ENCODE measurements around the gene HCRTR2. TPM values are rescaled to one million over a fixed set of nuclear protein-coding genes. Genes with fewer than 3 reads are reported as not detected.
"Not testable (repeated sequence)": the region's sequence is repeated elsewhere in the genome, so short reads cannot be mapped to it uniquely, and the experiment has no call there.

The HCRTR2 gene
- not detected for total RNA-seq

- no peak within 1 kb of the TSS for H3K27ac Mint-ChIP-seq
Observed at GRCh38 chr6:55174211-55175026, at the start of gene HCRTR2. HCRTR2 (plus strand) TSS chr6:55174515; CDS start chr6:55174588, 73 bp downstream.

GRCh38 chr6:55130806-55131324 lies 43.5 kb upstream of the HCRTR2 start:
- no peaks in the 10 kb centered on the region for H3K4me1 Mint-ChIP-seq

More at GRCh38 chr6:55174211-55175026, at the start of gene HCRTR2:
- no peaks in the 10 kb centered on the region for H3K4me1 Mint-ChIP-seq
- no peak for DNase-seq
- no peaks in the 10 kb centered on the region for H3K36me3 Mint-ChIP-seq
- no peak within 1 kb of the TSS for H3K4me3 Mint-ChIP-seq
- H3K9me3 Mint-ChIP-seq = peaks cover 5% of the 10 kb centered on the region
- H3K27me3 Mint-ChIP-seq = peaks cover 26% of the 10 kb centered on the region

DNA sequence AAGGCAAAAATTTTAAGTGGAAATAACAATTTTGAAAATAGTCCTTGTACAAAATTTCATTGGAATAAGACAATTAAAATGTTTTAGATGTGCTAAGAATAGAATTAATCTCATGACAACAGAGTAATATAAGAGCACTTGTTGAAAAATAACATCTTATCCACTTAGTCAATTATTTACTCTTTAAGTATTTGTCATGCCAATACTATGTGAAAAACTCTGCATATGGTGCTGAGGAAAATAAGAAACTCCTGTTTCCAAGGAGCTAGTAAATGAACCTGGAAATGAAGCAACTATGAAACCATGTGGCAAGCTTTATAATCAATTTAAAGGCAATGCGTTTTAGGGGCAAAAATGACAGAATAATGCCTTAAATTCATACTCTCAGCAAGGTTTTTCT lies 42.7 kb upstream of the HCRTR2 start:
- H3K4me1 Mint-ChIP-seq = no peaks in the 10 kb centered on the region
- H3K27me3 Mint-ChIP-seq = no peaks in the 10 kb centered on the region
- no peak for DNase-seq
- no peak overlapping the region for H3K27ac Mint-ChIP-seq
- H3K36me3 Mint-ChIP-seq = no peaks in the 10 kb centered on the region
- H3K4me3 Mint-ChIP-seq = no peak overlapping the region
- H3K9me3 Mint-ChIP-seq = peaks cover 5% of the 10 kb centered on the region

More at GRCh38 chr6:55130806-55131324, 43.5 kb upstream of the HCRTR2 start:
- H3K27ac Mint-ChIP-seq = no peak overlapping the region
- H3K9me3 Mint-ChIP-seq = peaks cover 7% of the 10 kb centered on the region
- DNase-seq = no peak
- H3K36me3 Mint-ChIP-seq = no peaks in the 10 kb centered on the region
- H3K4me3 Mint-ChIP-seq = no peak overlapping the region
- H3K27me3 Mint-ChIP-seq = no peaks in the 10 kb centered on the region

DNA sequence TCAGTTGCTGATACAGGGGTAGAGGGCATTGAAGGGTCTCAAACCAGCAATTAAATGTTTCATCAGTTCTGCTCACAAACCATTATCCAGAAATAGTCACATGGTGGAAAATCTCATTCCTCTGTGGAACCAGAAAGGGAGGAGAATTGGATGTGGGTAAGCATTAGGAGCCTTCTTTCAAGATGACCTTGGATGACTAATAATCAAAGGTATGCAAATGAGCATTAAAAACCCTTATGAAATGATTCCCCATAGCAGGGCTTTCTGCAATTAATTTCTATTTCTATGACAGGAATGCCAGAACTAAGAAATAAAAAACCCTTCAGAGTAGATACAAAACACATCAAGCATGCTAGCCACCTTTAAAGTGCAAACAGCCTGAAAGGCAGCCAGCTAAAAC lies 37.4 kb upstream of the HCRTR2 start:
- Mint-ChIP-seq H3K36me3 (no peaks in the 10 kb centered on the region), H3K27ac (no peak overlapping the region), H3K27me3 (no peaks in the 10 kb centered on the region), H3K9me3 (no peaks in the 10 kb centered on the region), H3K4me3 (no peak overlapping the region), H3K4me1 (no peaks in the 10 kb centered on the region)
- no peak for DNase-seq

GRCh38 chr6:55137929-55138693 lies 36.2 kb upstream of the HCRTR2 start:
- Mint-ChIP-seq H3K36me3 (no peaks in the 10 kb centered on the region), H3K4me3 (no peak overlapping the region), H3K27ac (no peak overlapping the region), H3K27me3 (no peaks in the 10 kb centered on the region), H3K9me3 (no peaks in the 10 kb centered on the region), H3K4me1 (no peaks in the 10 kb centered on the region)
- no peak for DNase-seq

DNA sequence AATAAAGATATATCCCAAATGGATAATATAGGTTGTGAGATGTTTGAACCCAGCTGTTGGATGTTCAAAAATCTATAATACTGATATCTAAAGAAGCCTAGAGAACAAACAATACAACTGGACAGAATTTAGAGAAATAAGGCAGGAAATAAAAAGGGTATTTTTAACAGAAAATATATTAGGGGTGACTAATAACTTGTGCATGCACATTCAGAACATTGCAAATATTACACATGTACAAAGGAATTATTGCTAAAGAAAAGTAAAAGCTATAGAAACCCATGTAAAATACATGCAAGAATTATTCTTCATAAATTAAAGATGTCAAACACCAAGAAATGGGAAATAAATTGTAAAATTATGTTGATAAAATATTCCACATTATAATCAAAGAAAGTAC lies 32.7 kb upstream of the HCRTR2 start:
- DNase-seq = no peak
- peaks cover 1% of the 10 kb centered on the region for H3K9me3 Mint-ChIP-seq
- no peaks in the 10 kb centered on the region for H3K4me1 Mint-ChIP-seq
- H3K36me3 Mint-ChIP-seq = no peaks in the 10 kb centered on the region
- H3K27me3 Mint-ChIP-seq = no peaks in the 10 kb centered on the region
- H3K4me3 Mint-ChIP-seq = no peak overlapping the region
- no peak overlapping the region for H3K27ac Mint-ChIP-seq

GRCh38 chr6:55142610-55143009 lies 31.7 kb upstream of the HCRTR2 start:
- Mint-ChIP-seq H3K4me3 (no peak overlapping the region), H3K27me3 (no peaks in the 10 kb centered on the region), H3K36me3 (no peaks in the 10 kb centered on the region), H3K9me3 (peaks cover 1% of the 10 kb centered on the region), H3K27ac (no peak overlapping the region), H3K4me1 (no peaks in the 10 kb centered on the region)
- no peak for DNase-seq

DNA sequence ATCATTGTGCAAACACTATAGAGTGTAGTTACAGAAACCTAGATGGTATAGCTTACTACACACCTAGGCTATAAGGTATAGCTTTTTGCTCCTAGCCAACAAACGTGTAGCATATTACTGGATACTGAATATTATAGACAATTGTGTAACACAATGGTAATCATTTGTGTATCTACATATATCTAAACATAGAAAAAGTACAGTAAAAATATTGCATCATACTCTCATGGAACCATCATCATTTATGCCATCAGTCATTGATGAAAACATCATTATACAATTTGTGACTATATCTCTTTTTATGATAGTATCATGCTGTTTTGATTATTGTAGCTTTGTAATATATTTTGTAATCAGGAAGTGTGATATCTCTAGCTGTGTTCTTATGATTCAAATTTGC lies 21.0 kb upstream of the HCRTR2 start:
- Mint-ChIP-seq H3K4me3 (no peak overlapping the region), H3K4me1 (no peaks in the 10 kb centered on the region), H3K27me3 (no peaks in the 10 kb centered on the region), H3K36me3 (no peaks in the 10 kb centered on the region), H3K27ac (no peak overlapping the region), H3K9me3 (peaks cover 6% of the 10 kb centered on the region)
- no peak for DNase-seq

DNA sequence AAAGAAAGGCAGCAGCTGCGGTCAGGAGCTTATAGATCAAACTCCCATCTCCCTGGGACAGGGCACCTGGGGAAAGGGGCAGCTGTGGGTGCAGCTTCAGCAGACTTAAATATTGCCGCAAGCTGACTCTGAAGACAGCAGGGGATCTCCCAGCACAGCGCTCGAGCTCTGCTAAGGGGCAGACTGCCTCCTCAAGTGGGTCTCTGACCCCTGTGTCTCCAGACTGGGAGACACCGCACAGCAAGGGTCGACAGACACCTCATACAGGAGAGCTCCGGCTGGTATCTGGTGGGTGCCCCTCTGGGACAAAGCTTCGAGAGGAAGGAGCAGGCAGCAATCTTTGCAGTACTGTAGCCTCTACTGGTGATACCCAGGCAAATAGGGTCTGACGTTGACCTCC lies 15.5 kb upstream of the HCRTR2 start:
- H3K27ac Mint-ChIP-seq, H3K27me3 Mint-ChIP-seq, H3K4me1 Mint-ChIP-seq, DNase-seq, H3K4me3 Mint-ChIP-seq, H3K36me3 Mint-ChIP-seq: not testable (repeated sequence)
- peaks cover 18% of the 10 kb centered on the region for H3K9me3 Mint-ChIP-seq

DNA sequence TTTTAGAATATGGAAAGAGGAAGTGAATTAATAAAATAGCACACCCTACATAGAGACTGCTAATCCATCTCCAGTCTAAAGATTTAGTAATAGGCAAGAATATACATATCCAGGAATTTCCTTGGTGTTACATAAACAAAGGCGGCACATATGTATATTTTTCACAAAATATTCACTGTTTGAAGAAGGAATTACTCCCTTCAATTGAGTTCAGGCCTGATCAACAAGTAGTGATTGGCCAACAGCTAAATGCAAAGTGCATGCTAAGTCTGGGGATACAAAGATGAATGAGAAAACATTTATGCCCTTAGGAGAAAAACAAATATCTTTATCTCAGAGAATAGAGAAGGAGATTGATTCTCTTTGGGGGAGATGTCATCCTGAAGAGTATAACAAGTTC lies 6.5 kb upstream of the HCRTR2 start:
- Mint-ChIP-seq H3K4me1 (no peaks in the 10 kb centered on the region), H3K27me3 (no peaks in the 10 kb centered on the region), H3K27ac (no peak overlapping the region), H3K4me3 (no peak overlapping the region), H3K36me3 (no peaks in the 10 kb centered on the region), H3K9me3 (peaks cover 9% of the 10 kb centered on the region)
- no peak for DNase-seq

DNA sequence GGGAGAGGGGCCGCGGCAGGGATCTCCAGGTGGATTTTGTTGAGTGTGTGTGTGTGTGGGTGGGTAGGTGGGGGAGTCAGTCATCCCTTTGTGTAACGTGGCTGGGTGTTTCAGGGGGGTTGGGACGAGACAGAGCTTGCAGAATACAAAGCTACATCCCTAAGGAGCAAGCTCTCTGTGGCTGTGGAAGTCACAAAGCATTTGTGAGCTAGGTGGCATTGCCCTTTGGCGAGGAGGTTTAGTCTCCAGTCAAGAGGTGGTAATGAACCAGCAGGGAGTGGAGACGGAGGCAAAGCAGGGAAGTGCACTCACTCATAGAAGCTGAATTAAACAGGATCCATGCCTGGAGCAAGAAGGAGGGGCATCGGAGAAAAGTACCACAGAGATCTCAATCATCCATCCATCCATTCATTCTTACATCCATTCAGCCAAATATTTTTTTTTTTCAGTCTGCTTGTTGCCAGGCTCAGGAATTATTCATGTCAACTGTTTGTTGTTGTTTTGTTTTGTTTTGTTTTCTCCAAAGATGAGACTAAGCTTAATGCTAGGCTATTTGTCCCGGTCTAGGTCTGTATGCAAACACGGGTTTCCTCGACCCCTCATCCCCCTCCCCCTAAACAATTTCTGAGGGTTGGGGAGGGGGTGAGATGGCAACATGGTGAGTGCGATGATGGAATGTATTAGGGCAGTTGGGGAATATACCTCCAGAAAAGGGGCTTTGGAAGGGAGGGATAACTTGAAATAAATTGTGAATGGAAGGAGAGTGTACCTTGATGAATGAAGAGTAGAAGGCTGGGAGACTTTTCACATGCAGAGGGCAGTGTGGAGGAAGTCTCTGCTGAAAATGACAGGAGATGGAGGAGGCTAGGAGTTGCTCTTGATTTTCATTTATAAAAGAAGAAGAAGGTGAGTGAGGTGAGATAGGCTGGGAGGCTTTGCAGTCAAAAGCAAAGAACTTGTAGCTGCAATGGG lies 1.0 kb downstream of the HCRTR2 start:
- Mint-ChIP-seq H3K36me3 (no peaks in the 10 kb centered on the region), H3K4me3 (no peak overlapping the region), H3K9me3 (peaks cover 5% of the 10 kb centered on the region), H3K4me1 (no peaks in the 10 kb centered on the region), H3K27ac (no peak overlapping the region), H3K27me3 (peaks cover 26% of the 10 kb centered on the region)
- no peak for DNase-seq

- no peak for DNase-seq
- H3K27ac Mint-ChIP-seq = no peak overlapping the region
- H3K9me3 Mint-ChIP-seq = peaks cover 5% of the 10 kb centered on the region
- H3K36me3 Mint-ChIP-seq = no peaks in the 10 kb centered on the region
- H3K4me1 Mint-ChIP-seq = no peaks in the 10 kb centered on the region
- H3K4me3 Mint-ChIP-seq = no peak overlapping the region
- H3K27me3 Mint-ChIP-seq = peaks cover 26% of the 10 kb centered on the region
Observed at GRCh38 chr6:55176958-55177357, 2.6 kb downstream of the HCRTR2 start.

- Mint-ChIP-seq H3K27ac (no peak overlapping the region), H3K4me1 (no peaks in the 10 kb centered on the region), H3K27me3 (peaks cover 7% of the 10 kb centered on the region), H3K9me3 (peaks cover 5% of the 10 kb centered on the region), H3K36me3 (no peaks in the 10 kb centered on the region), H3K4me3 (no peak overlapping the region)
- DNase-seq = no peak
Observed at GRCh38 chr6:55180258-55180657, 5.9 kb downstream of the HCRTR2 start.

DNA sequence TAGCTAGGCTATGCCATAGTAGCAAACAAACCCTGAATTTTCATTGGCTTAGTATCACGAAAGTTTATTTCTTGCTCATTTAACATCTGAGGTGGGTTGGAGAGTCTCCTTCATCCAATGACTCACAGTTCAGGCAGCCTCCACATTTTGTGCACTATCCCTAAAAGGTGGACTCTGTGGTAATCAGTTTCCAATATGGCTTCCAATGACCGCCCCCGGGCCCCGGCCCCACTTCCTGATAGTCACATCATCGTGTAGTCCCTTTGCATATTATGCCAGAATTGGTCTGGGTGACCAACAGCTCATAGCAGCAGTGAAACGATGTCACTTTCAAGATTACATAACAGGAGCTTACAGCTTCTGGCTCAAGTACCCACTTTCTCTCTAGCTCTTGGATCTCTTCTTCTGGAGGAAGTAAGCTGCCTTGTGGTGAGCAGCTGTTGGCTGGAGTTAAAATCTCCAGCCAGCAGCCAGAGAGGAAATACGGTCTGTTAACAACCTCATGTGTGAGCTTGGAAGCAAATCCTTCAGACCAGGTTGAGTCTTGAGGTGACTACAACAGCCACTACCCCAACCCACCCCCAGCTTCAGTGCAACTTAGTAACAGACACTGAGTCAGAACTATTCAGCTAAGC lies 7.8 kb downstream of the HCRTR2 start:
- H3K36me3 Mint-ChIP-seq = no peaks in the 10 kb centered on the region
- H3K27ac Mint-ChIP-seq = no peak overlapping the region
- DNase-seq = no peak
- no peaks in the 10 kb centered on the region for H3K4me1 Mint-ChIP-seq
- H3K9me3 Mint-ChIP-seq = peaks cover 2% of the 10 kb centered on the region
- H3K4me3 Mint-ChIP-seq = no peak overlapping the region
- H3K27me3 Mint-ChIP-seq = no peaks in the 10 kb centered on the region
